CD4-positive, alpha-beta T cell treated with Interleukin-4 for 1 hour (primary cell): ENCODE measurements around the gene EFNA3.
A peak's percentile ranks its signal among the peaks of the same experiment; 100 is the strongest.

Experiments
- DNase-seq, 2 donors: peaks; one replicate each; pipeline ENCODE4 v3.0.0-alpha.2; 2020 to 2022

EFNA3 gene

GRCh38 chr1:155085504-155086127, 7.0 kb downstream of the EFNA3 start:
- DNase-seq = peak; percentile 72 to 75

- peak; percentile 81 to 83 for DNase-seq
Observed at GRCh38 chr1:155086128-155086741, 7.6 kb downstream of the EFNA3 start.

- no peak for DNase-seq
Observed at GRCh38 chr1:155086856-155087535, 8.4 kb downstream of the EFNA3 start.

- peak; percentile 80 for DNase-seq
Observed at GRCh38 chr1:155091071-155092051, 12.7 kb downstream of the EFNA3 start.

GRCh38 chr1:155092131-155092530, 13.5 kb downstream of the EFNA3 start:
- no peak for DNase-seq

- DNase-seq = no peak
Observed at GRCh38 chr1:155092641-155093040, 14.0 kb downstream of the EFNA3 start.

GRCh38 chr1:155093911-155094621, 15.4 kb downstream of the EFNA3 start:
- DNase-seq = no peak

GRCh38 chr1:155094622-155094948, 15.9 kb downstream of the EFNA3 start:
- no peak for DNase-seq

- no peak for DNase-seq
Observed at GRCh38 chr1:155099331-155099730, 20.7 kb downstream of the EFNA3 start.

GRCh38 chr1:155103325-155103724, 24.7 kb downstream of the EFNA3 start:
- DNase-seq = no peak

- DNase-seq = no peak
Observed at GRCh38 chr1:155104605-155105534, 26.2 kb downstream of the EFNA3 start.

- DNase-seq = no peak
Observed at GRCh38 chr1:155105604-155106011, 27.0 kb downstream of the EFNA3 start.

- no peak for DNase-seq
Observed at GRCh38 chr1:155106862-155107261, 28.2 kb downstream of the EFNA3 start.

- DNase-seq = no peak
Observed at GRCh38 chr1:155107309-155108264, 28.9 kb downstream of the EFNA3 start.

GRCh38 chr1:155108296-155108695, 29.7 kb downstream of the EFNA3 start:
- DNase-seq = no peak

- DNase-seq = no peak
Observed at GRCh38 chr1:155110381-155110780, 31.7 kb downstream of the EFNA3 start.

GRCh38 chr1:155110826-155111225, 32.2 kb downstream of the EFNA3 start:
- DNase-seq = no peak

GRCh38 chr1:155113450-155113980, 34.9 kb downstream of the EFNA3 start:
- no peak for DNase-seq

GRCh38 chr1:155116113-155116764, 37.6 kb downstream of the EFNA3 start:
- DNase-seq = no peak
